AG10803 (cell line): Measurements from ENCODE around the gene VAX1.
A peak's percentile ranks its signal among the peaks of the same experiment; 100 is the strongest.

Source experiments
- DNase-seq: peaks from one replicate; pipeline ENCODE4 v3.0.0; 2010; ENCODE audit warnings: low read depth
- H3K4me3 ChIP-seq: 2 replicates; pipeline ENCODE4 v1.5.1; 2011; ENCODE audit warnings: mild to moderate bottlenecking, low read length, control low read depth
- CTCF ChIP-seq: conservative IDR thresholded peaks from 2 replicates; pipeline ENCODE4 v1.5.1; 2011; ENCODE audit warnings: mild to moderate bottlenecking, low read length, control low read depth, inconsistent platforms

The VAX1 gene

GRCh38 chr10:117167346-117167788 lies 29.3 kb upstream of the VAX1 start:
- TF ChIP-seq CTCF, result no peak
- no peak for DNase-seq
- no peak overlapping the region for H3K4me3 ChIP-seq

- DNase-seq, result no peak
- no peak overlapping the region for H3K4me3 ChIP-seq
- no peak for TF ChIP-seq CTCF
Observed at GRCh38 chr10:117166418-117167345, 28.6 kb upstream of the VAX1 start.

GRCh38 chr10:117165538-117166417 lies 27.7 kb upstream of the VAX1 start:
- peak; percentile 41 for DNase-seq
- H3K4me3 ChIP-seq, result peak overlapping the region; percentile 22; the same call in 1 of the 2 replicates
- TF ChIP-seq CTCF, result peak; percentile 62

GRCh38 chr10:117164592-117165537 lies 26.8 kb upstream of the VAX1 start:
- no peak for DNase-seq
- TF ChIP-seq CTCF, result no peak
- H3K4me3 ChIP-seq, result peak overlapping the region; percentile 42

- no peak for DNase-seq
- H3K4me3 ChIP-seq, result no peak overlapping the region
- TF ChIP-seq CTCF, result no peak
Observed at GRCh38 chr10:117163954-117164548, 26.0 kb upstream of the VAX1 start.
